GM19025 (cell line): ENCODE measurements around the gene NELFA.

Source experiments
- ATAC-seq: cut with Tn5 transposase; IDR thresholded peaks from one replicate; pipeline ENCODE4 v1.9.1; 2021; ENCODE audit warnings: mild to moderate bottlenecking, low read depth, moderate library complexity; ENCODE audit not compliant: unreplicated experiment

NELFA gene

GRCh38 chr4:1969928-1970723 is 38.6 kb downstream of the NELFA start:
- no peak for ATAC-seq

- ATAC-seq = no peak
These were observed 40.0 kb downstream of the NELFA start for GRCh38 chr4:1968686-1969295.

- no peak for ATAC-seq
These were observed 41.1 kb downstream of the NELFA start for GRCh38 chr4:1967512-1968149.

GRCh38 chr4:1964971-1965370 is 43.8 kb downstream of the NELFA start:
- ATAC-seq = no peak

- ATAC-seq = no peak
These were observed 44.3 kb downstream of the NELFA start for GRCh38 chr4:1964443-1964842.

- no peak for ATAC-seq
These were observed 45.8 kb downstream of the NELFA start for GRCh38 chr4:1962980-1963379.

GRCh38 chr4:1961563-1961962 is 47.2 kb downstream of the NELFA start:
- ATAC-seq = no peak

GRCh38 chr4:1961038-1961437 is 47.7 kb downstream of the NELFA start:
- ATAC-seq = no peak

GRCh38 chr4:1960170-1960825 is 48.5 kb downstream of the NELFA start:
- ATAC-seq = no peak

GRCh38 chr4:1959104-1959384 is 49.7 kb downstream of the NELFA start:
- ATAC-seq = no peak

GRCh38 chr4:1958276-1959103 is 50.3 kb downstream of the NELFA start:
- ATAC-seq = no peak

GRCh38 chr4:1956631-1957030 is 52.1 kb downstream of the NELFA start:
- ATAC-seq = no peak

GRCh38 chr4:1953335-1953734 is 55.4 kb downstream of the NELFA start:
- ATAC-seq = no peak

GRCh38 chr4:1952719-1953118 is 56.1 kb downstream of the NELFA start:
- no peak for ATAC-seq

- ATAC-seq = no peak
These were observed 56.6 kb downstream of the NELFA start for GRCh38 chr4:1952058-1952700.

- no peak for ATAC-seq
These were observed 58.4 kb downstream of the NELFA start for GRCh38 chr4:1950369-1950768.

- ATAC-seq = no peak
These were observed 59.8 kb downstream of the NELFA start for GRCh38 chr4:1948892-1949436.

- ATAC-seq = no peak
These were observed 60.5 kb downstream of the NELFA start for GRCh38 chr4:1948232-1948631.

GRCh38 chr4:1945912-1946311 is 62.9 kb downstream of the NELFA start:
- ATAC-seq = no peak
